ENCODE data around the gene GCNT1. TPM values are rescaled to one million over a fixed set of nuclear protein-coding genes. Genes with fewer than 3 reads are reported as not detected.

The GCNT1 gene
- total RNA-seq, 1 experiment from 2014 or later, result 0.29 TPM

GRCh38 chr9:76438841-76439588 is 20.0 kb upstream of the GCNT1 start:
- ChIA-PET POLR2A (ENCODE audit: unreplicated experiment) (no interaction called here), CTCF (no interaction called here)
- Histone ChIP-seq H4K20me1 (ENCODE audit: low read length) (no peaks in the 10 kb centered on the region), H3K9ac (ENCODE audit: low read length) (no peak overlapping the region), H3K4me1 (ENCODE audit: insufficient read depth, low read length) (peaks cover 9% of the 10 kb centered on the region; the same call in 1 of the 2 replicates), H3K4me2 (ENCODE audit: low read length) (no peak overlapping the region), H2AFZ (ENCODE audit: low read length) (no peak overlapping the region), H3K4me3 (ENCODE audit: low read length) (no peak overlapping the region), H3K27ac (ENCODE audit: low read length) (no peak overlapping the region), H3K9me2 (replicated peaks; ENCODE audit: low read length) (no peaks in the 10 kb centered on the region), H3F3A (ENCODE audit: low read length, unreplicated experiment) (no peaks in the 10 kb centered on the region), H3K79me2 (ENCODE audit: low read length) (no peaks in the 10 kb centered on the region), H3K27me3 (ENCODE audit: low read length) (no peaks in the 10 kb centered on the region), H3K9me3 (ENCODE audit: low read length) (no peaks in the 10 kb centered on the region), H3K36me3 (ENCODE audit: low read depth, low read length) (no peaks in the 10 kb centered on the region)
- intact Hi-C loops (cut with micrococcal nuclease), result no loop called here
- ATAC-seq, result no peak
- TF ChIP-seq EZH2phosphoT487 (IDR thresholded peaks at IDR 0.05; ENCODE audit: borderline replicate concordance, low read length), result no peak
- no peak for TF ChIP-seq EZH2 (IDR thresholded peaks at IDR 0.05; ENCODE audit: low read length, unreplicated experiment)
- no peak for TF ChIP-seq CTCF (conservative IDR thresholded peaks at IDR 0.05; ENCODE audit: low read depth, low read length)
- no peak for DNase-seq
- BruUV-seq (replicated peaks), result no TSS peak

- no TSS peak for BruUV-seq (replicated peaks)
- Histone ChIP-seq H3K36me3 (ENCODE audit: low read depth, low read length) (no peaks in the 10 kb centered on the region), H3K4me1 (ENCODE audit: insufficient read depth, low read length) (peaks cover 7% of the 10 kb centered on the region; the same call in 1 of the 2 replicates), H3K4me3 (ENCODE audit: low read length) (no peak overlapping the region), H3K27me3 (ENCODE audit: low read length) (no peaks in the 10 kb centered on the region), H3K9ac (ENCODE audit: low read length) (no peak overlapping the region), H3K9me2 (replicated peaks; ENCODE audit: low read length) (no peaks in the 10 kb centered on the region), H3K27ac (ENCODE audit: low read length) (peak overlapping the region; percentile 60), H3K4me2 (ENCODE audit: low read length) (no peak overlapping the region), H2AFZ (ENCODE audit: low read length) (no peak overlapping the region), H3K9me3 (ENCODE audit: low read length) (no peaks in the 10 kb centered on the region), H3F3A (ENCODE audit: low read length, unreplicated experiment) (no peaks in the 10 kb centered on the region), H3K79me2 (ENCODE audit: low read length) (no peaks in the 10 kb centered on the region), H4K20me1 (ENCODE audit: low read length) (no peaks in the 10 kb centered on the region)
- ATAC-seq, result peak; percentile 54
- intact Hi-C loops (cut with micrococcal nuclease), result no loop called here
- TF ChIP-seq CTCF (conservative IDR thresholded peaks at IDR 0.05; ENCODE audit: low read depth, low read length), result no peak
- no peak for TF ChIP-seq EZH2 (IDR thresholded peaks at IDR 0.05; ENCODE audit: low read length, unreplicated experiment)
- TF ChIP-seq EZH2phosphoT487 (IDR thresholded peaks at IDR 0.05; ENCODE audit: borderline replicate concordance, low read length), result no peak
- POLR2A ChIA-PET (ENCODE audit: unreplicated experiment), result no interaction called here
- CTCF ChIA-PET, result no interaction called here
- DNase-seq, result peak; percentile 53
Observed at GRCh38 chr9:76441551-76442322, 17.2 kb upstream of the GCNT1 start.

GRCh38 chr9:76443887-76444286 is 15.1 kb upstream of the GCNT1 start:
- no TSS peak for BruUV-seq (replicated peaks)
- ChIA-PET CTCF (no interaction called here), POLR2A (ENCODE audit: unreplicated experiment) (no interaction called here)
- H3K36me3 ChIP-seq (ENCODE audit: low read depth, low read length), result no peaks in the 10 kb centered on the region; the same call in 1 of the 2 replicates
- no peak overlapping the region for H3K27ac ChIP-seq (ENCODE audit: low read length)
- peaks cover 7% of the 10 kb centered on the region; the same call in 1 of the 2 replicates for H3K4me1 ChIP-seq (ENCODE audit: insufficient read depth, low read length)
- no peaks in the 10 kb centered on the region for H3K27me3 ChIP-seq (ENCODE audit: low read length)
- TF ChIP-seq EZH2phosphoT487 (IDR thresholded peaks at IDR 0.05; ENCODE audit: borderline replicate concordance, low read length), result no peak
- TF ChIP-seq CTCF (conservative IDR thresholded peaks at IDR 0.05; ENCODE audit: low read depth, low read length), result no peak
- no peak for TF ChIP-seq EZH2 (IDR thresholded peaks at IDR 0.05; ENCODE audit: low read length, unreplicated experiment)
- H3K9me3 ChIP-seq (ENCODE audit: low read length), result no peaks in the 10 kb centered on the region
- no peak overlapping the region for H3K9ac ChIP-seq (ENCODE audit: low read length)
- no peaks in the 10 kb centered on the region for H4K20me1 ChIP-seq (ENCODE audit: low read length)
- ATAC-seq, result no peak
- no peaks in the 10 kb centered on the region for H3F3A ChIP-seq (ENCODE audit: low read length, unreplicated experiment)
- H3K79me2 ChIP-seq (ENCODE audit: low read length), result no peaks in the 10 kb centered on the region
- no peak overlapping the region for H3K4me2 ChIP-seq (ENCODE audit: low read length)
- no peak overlapping the region for H2AFZ ChIP-seq (ENCODE audit: low read length)
- H3K4me3 ChIP-seq (ENCODE audit: low read length), result no peak overlapping the region
- H3K9me2 ChIP-seq (replicated peaks; ENCODE audit: low read length), result no peaks in the 10 kb centered on the region
- no peak for DNase-seq
- intact Hi-C loops (cut with micrococcal nuclease), result no loop called here

Data from PC-3 (cell line).